ENCODE results near the gene ONECUT1.

Gene ONECUT1

DNA sequence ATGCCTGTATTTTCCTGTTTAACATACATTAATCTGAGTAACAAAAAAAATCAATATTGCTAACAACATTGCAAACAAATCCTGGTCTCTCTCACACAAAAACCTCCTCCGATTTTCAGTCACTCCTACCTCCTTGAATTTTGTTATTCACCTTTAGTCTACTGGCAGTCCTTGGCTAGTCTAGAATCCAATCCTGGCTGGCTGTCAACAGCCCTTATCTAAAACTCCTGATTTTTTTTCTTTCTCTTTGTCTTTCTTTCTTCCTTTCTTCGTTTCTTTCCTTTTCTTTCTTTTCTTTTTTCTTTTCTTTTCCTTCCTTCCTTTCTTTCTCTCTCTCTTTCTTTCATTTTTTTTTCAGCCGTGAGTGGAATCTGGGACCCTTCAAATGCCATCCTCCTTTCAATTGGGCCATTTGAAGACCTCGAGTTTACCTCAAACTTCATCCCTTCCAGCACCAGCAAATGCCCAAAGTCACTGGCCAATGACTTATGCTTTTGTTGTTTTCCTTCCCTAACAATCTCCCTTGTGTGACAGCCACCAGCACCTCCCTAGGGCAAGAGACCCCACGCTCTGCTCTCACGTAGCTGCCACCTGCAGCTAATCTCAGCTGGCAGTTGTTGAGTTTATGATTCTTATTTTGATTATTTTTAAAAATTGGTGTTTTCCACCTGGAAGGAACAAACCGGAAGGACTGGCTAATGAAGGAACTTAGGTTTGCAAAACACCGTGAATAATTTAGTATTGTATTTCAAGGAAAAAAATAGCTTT is 6.8 kb upstream of the ONECUT1 start:
- Histone ChIP-seq H2AFZ (ENCODE audit: low read length) (no peak overlapping the region), H3K27me3 (ENCODE audit: insufficient read depth, low read length) (0 out of 2 replicates have a peak, but pooled peaks cover 7% of the 10 kb centered on the region), H3K4me2 (ENCODE audit: low read length) (no peak overlapping the region), H3K4me1 (ENCODE audit: insufficient read depth, low read length, severe bottlenecking) (no peaks in the 10 kb centered on the region), H3K9me3 (ENCODE audit: low read length) (no peaks in the 10 kb centered on the region), H3K9ac (ENCODE audit: low read length) (no peak overlapping the region), H3F3A (ENCODE audit: insufficient read depth, low read length) (no peaks in the 10 kb centered on the region), H3K4me3 (ENCODE audit: low read depth, low read length, poor library complexity, severe bottlenecking) (no peak overlapping the region), H4K20me1 (ENCODE audit: insufficient read depth, low read length) (no peaks in the 10 kb centered on the region), H3K9me2 (ENCODE audit: low read depth, low read length) (no peaks in the 10 kb centered on the region), H3K27ac (ENCODE audit: low read depth, low read length, poor library complexity, severe bottlenecking) (no peak overlapping the region), H3K36me3 (ENCODE audit: insufficient read depth, low read length) (no peaks in the 10 kb centered on the region), H3K79me2 (ENCODE audit: insufficient read depth, low read length) (no peaks in the 10 kb centered on the region)
- no peak for TF ChIP-seq CTCF (IDR thresholded peaks at IDR 0.05; ENCODE audit: low read length)
- no peak for TF ChIP-seq EZH2 (IDR thresholded peaks at IDR 0.05; ENCODE audit: borderline replicate concordance, low read length)

DNA sequence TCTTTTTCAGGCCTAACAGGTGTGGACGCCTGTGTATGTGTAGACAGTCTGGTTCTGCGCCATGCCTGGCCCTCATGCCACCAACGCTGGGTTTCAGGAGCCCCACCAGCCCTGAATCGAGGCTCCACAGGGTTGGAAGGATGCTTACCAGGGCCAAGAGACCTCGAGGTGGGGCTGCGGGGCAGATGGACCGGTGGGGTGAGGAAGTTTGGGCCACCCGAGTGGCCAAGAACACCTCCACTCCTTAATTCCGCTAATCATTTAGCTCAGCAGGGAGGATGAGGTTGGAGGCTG is 6.0 kb upstream of the ONECUT1 start:
- Histone ChIP-seq H3K9ac (ENCODE audit: low read length) (no peak overlapping the region), H3K4me2 (ENCODE audit: low read length) (no peak overlapping the region), H3K79me2 (ENCODE audit: insufficient read depth, low read length) (no peaks in the 10 kb centered on the region), H3K9me3 (ENCODE audit: low read length) (no peaks in the 10 kb centered on the region), H3K27me3 (ENCODE audit: insufficient read depth, low read length) (peaks cover 10% of the 10 kb centered on the region; the same call in 1 of the 2 replicates), H3K4me1 (ENCODE audit: insufficient read depth, low read length, severe bottlenecking) (no peaks in the 10 kb centered on the region), H3K4me3 (ENCODE audit: low read depth, low read length, poor library complexity, severe bottlenecking) (no peak overlapping the region), H4K20me1 (ENCODE audit: insufficient read depth, low read length) (no peaks in the 10 kb centered on the region), H3K27ac (ENCODE audit: low read depth, low read length, poor library complexity, severe bottlenecking) (no peak overlapping the region), H3K36me3 (ENCODE audit: insufficient read depth, low read length) (no peaks in the 10 kb centered on the region), H2AFZ (ENCODE audit: low read length) (no peak overlapping the region), H3F3A (ENCODE audit: insufficient read depth, low read length) (no peaks in the 10 kb centered on the region), H3K9me2 (ENCODE audit: low read depth, low read length) (no peaks in the 10 kb centered on the region)
- TF ChIP-seq CTCF (IDR thresholded peaks at IDR 0.05; ENCODE audit: low read length): no peak
- TF ChIP-seq EZH2 (IDR thresholded peaks at IDR 0.05; ENCODE audit: borderline replicate concordance, low read length): no peak

DNA sequence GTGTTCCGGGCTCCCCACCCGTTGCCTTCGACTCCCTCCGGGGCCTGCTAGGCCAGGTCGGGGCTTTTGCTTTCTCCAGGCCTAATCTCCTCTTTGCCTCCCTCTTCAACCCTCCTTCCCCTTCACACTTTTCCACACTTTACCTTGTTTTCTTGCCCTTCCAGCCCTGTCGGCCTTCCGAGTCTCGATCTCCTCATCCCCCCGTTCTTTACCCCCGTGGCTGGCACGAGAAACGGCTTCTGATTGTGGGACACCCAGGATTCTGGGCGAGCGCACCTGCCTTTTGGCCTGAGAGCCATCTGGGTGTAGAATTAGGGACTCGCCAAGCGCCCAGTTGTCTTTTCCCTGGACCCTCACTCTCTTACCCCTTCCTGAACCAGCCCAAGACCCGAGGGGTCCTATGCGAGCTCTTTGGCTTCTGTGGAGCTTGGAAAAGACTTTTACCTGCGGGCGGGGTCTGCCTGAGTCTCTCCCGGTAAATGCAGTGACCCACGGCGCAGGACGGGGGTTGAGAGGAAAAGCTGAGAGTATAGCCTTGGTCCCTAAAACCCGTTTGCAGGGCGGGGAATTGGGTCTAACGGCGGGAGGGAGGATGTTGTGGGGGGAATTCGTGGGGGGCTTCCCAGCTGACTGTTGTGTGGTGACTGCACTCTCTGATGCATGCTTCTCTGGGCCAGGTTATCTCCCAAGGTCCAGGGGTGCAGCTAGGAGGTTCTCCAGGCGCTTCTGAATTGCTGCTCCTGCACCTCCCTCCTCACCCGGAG is 5.5 kb upstream of the ONECUT1 start:
- no peaks in the 10 kb centered on the region for H3K9me3 ChIP-seq (ENCODE audit: low read length)

More for the DNA sequence above, 5.5 kb upstream of the ONECUT1 start:
- no peaks in the 10 kb centered on the region for H3K79me2 ChIP-seq (ENCODE audit: insufficient read depth, low read length)
- no peaks in the 10 kb centered on the region for H3K9me2 ChIP-seq (ENCODE audit: low read depth, low read length)
- no peak for TF ChIP-seq EZH2 (IDR thresholded peaks at IDR 0.05; ENCODE audit: borderline replicate concordance, low read length)
- no peak for TF ChIP-seq CTCF (IDR thresholded peaks at IDR 0.05; ENCODE audit: low read length)
- H4K20me1 ChIP-seq (ENCODE audit: insufficient read depth, low read length): no peaks in the 10 kb centered on the region
- no peak overlapping the region for H2AFZ ChIP-seq (ENCODE audit: low read length)
- no peak overlapping the region for H3K9ac ChIP-seq (ENCODE audit: low read length)
- no peaks in the 10 kb centered on the region for H3F3A ChIP-seq (ENCODE audit: insufficient read depth, low read length)
- H3K4me1 ChIP-seq (ENCODE audit: insufficient read depth, low read length, severe bottlenecking): no peaks in the 10 kb centered on the region
- no peak overlapping the region for H3K27ac ChIP-seq (ENCODE audit: low read depth, low read length, poor library complexity, severe bottlenecking)
- H3K27me3 ChIP-seq (ENCODE audit: insufficient read depth, low read length): peaks cover 13% of the 10 kb centered on the region; the same call in 1 of the 2 replicates
- no peak overlapping the region for H3K4me3 ChIP-seq (ENCODE audit: low read depth, low read length, poor library complexity, severe bottlenecking)
- no peak overlapping the region for H3K4me2 ChIP-seq (ENCODE audit: low read length)
- H3K36me3 ChIP-seq (ENCODE audit: insufficient read depth, low read length): no peaks in the 10 kb centered on the region

Data from OCI-LY1 (cell line).